HG03175 (cell line): ENCODE data around the gene CHAMP1.
"Not testable (repeated sequence)": the region's sequence is repeated elsewhere in the genome, so short reads cannot be mapped to it uniquely, and the experiment has no call there.

Experiments used
- ATAC-seq: cut with Tn5 transposase; IDR thresholded peaks from one replicate; pipeline ENCODE4 v1.9.1; 2021; ENCODE audit warnings: mild to moderate bottlenecking, moderate library complexity; ENCODE audit not compliant: unreplicated experiment

The CHAMP1 gene

GRCh38 chr13:114328595-114328994, 14.3 kb downstream of the CHAMP1 start:
- no peak for ATAC-seq

- ATAC-seq = no peak
Observed at GRCh38 chr13:114330086-114330485, 15.8 kb downstream of the CHAMP1 start.

GRCh38 chr13:114333881-114334280, 19.6 kb downstream of the CHAMP1 start:
- not testable (repeated sequence) for ATAC-seq

- ATAC-seq = no peak
Observed at GRCh38 chr13:114334305-114335053, 20.2 kb downstream of the CHAMP1 start.

- not testable (repeated sequence) for ATAC-seq
Observed at GRCh38 chr13:114336457-114336856, 22.2 kb downstream of the CHAMP1 start.

- ATAC-seq = no peak
Observed at GRCh38 chr13:114338959-114339358, 24.7 kb downstream of the CHAMP1 start.

- no peak for ATAC-seq
Observed at GRCh38 chr13:114339857-114340534, 25.7 kb downstream of the CHAMP1 start.

GRCh38 chr13:114341003-114341777, 26.9 kb downstream of the CHAMP1 start:
- no peak for ATAC-seq

GRCh38 chr13:114347256-114347655, 33.0 kb downstream of the CHAMP1 start:
- not testable (repeated sequence) for ATAC-seq

GRCh38 chr13:114352763-114353162, 38.5 kb downstream of the CHAMP1 start:
- not testable (repeated sequence) for ATAC-seq

GRCh38 chr13:114353382-114353781, 39.1 kb downstream of the CHAMP1 start:
- ATAC-seq = not testable (repeated sequence)
